Spleen (tissue), 11 donors: ENCODE measurements around the gene PLCB1. TPM values are rescaled to one million over a fixed set of nuclear protein-coding genes. Genes with fewer than 3 reads are reported as not detected.

Source experiments
- DNase-seq: peaks from one replicate; pipeline ENCODE4 v3.0.0-alpha.2; 2020
- H3K27ac ChIP-seq, 8 donors: fragments of 200-600 bp; sonication (generic) in 7 of 8; 1 replicate in 4 of 8; 2 replicates in 4 of 8; pipeline versions ENCODE4 v1.5.0 to v1.8.0; 2016 to 2021; ENCODE audit warnings: inconsistent platforms in 4 of 8, mild to moderate bottlenecking in 4 of 8, moderate library complexity in 1 of 8
- H3K27me3 ChIP-seq, 7 donors: fragments of 200-600 bp; sonication (generic) in 6 of 7; replicated peaks in 1 of 7; 1 replicate in 4 of 7; 2 replicates in 3 of 7; pipeline versions ENCODE4 v1.5.0 to v1.8.0; 2016 to 2021; ENCODE audit warnings: inconsistent platforms in 3 of 7, mild to moderate bottlenecking in 1 of 7
- H3K36me3 ChIP-seq, 6 donors: fragments of 200-600 bp; sonication (generic) in 5 of 6; 1 replicate in 4 of 6; 2 replicates in 2 of 6; pipeline versions ENCODE4 v1.5.0 to v1.8.0; 2016 to 2021; ENCODE audit warnings: inconsistent platforms in 2 of 6
- H3K4me1 ChIP-seq, 6 donors: fragments of 200-600 bp; sonication (generic) in 5 of 6; 1 replicate in 3 of 6; 2 replicates in 3 of 6; pipeline versions ENCODE4 v1.5.0 to v1.8.0; 2016 to 2021; ENCODE audit warnings: inconsistent platforms in 3 of 6
- H3K4me3 ChIP-seq, 8 donors: fragments of 200-600 bp; sonication (generic) in 7 of 8; 1 replicate in 4 of 8; 2 replicates in 4 of 8; pipeline versions ENCODE4 v1.5.0 to v1.8.0; 2016 to 2021; ENCODE audit warnings: inconsistent platforms in 4 of 8, mild to moderate bottlenecking in 4 of 8, moderate library complexity in 2 of 8
- H3K9me3 ChIP-seq, 8 donors: fragments of 200-600 bp; sonication (generic) in 7 of 8; 1 replicate in 4 of 8; 2 replicates in 4 of 8; pipeline versions ENCODE4 v1.5.0 to v1.8.0; 2016 to 2021; ENCODE audit warnings: inconsistent platforms in 4 of 8
- CTCF ChIP-seq, 11 experiments: fragments of 200-600 bp in 7 of 11; fragments of 450-650 bp in 4 of 11; sonication (generic) in 4 of 11; IDR thresholded peaks in 8 of 11; conservative IDR thresholded peaks in 3 of 11; 1 replicate in 7 of 11; 2 replicates in 4 of 11; pipeline versions ENCODE4 v1.4.0 to v1.8.0; 2016 to 2021; ENCODE audit warnings: antibody characterized with exemption in 11 of 11, inconsistent platforms in 4 of 11, mild to moderate bottlenecking in 1 of 11
- POLR2A ChIP-seq, 3 donors: fragments of 450-650 bp; IDR thresholded peaks; one replicate each; pipeline ENCODE4 v1.5.1; 2017; ENCODE audit warnings: antibody characterized with exemption in 3 of 3, mild to moderate bottlenecking in 1 of 3
- POLR2AphosphoS5 ChIP-seq, 3 donors: sonication (generic); formaldehyde crosslinking; IDR thresholded peaks; one replicate each; pipeline ENCODE4 v1.5.1; 2017; ENCODE audit warnings: antibody characterized with exemption in 3 of 3
- WGBS, 5 donors: extraction: QIAGEN DNeasy Blood & Tissue Kit in 3 of 5; methylation state at CpG; one replicate each; pipeline versions ENCODE4 v1.1.5 to v1.1.7; 2013 to 2018; 5-methylcytosine and 5-hydroxymethylcytosine counted together
- intact Hi-C: fragments of 100-400 bp; cut with DNase I; formaldehyde crosslinking; loops from one replicate; pipeline ENCODE4 v1.15.0; 2023; ENCODE audit warnings: low total_unique reads
- polyA plus RNA-seq, 3 donors: library from polyadenylated mRNA; stranded (reverse); fragments of 200-250 nt; gene quantifications; one replicate each; pipeline ENCODE4 v1.2.1, GENCODE V29; 2013
- total RNA-seq, 7 donors: library from RNA; depleted of rRNA in 3 of 7; stranded (reverse); fragments of >200 nt in 3 of 7; fragmentation: NEBNext Ultra II Directional in 4 of 7; extraction: Animal tissue kit (Norgen Biotek cat#: 25700) in 4 of 7; gene quantifications; one replicate each; pipeline versions ENCODE4 v1.1.0 to v1.2.1, GENCODE V29; 2016 to 2021
- donor health status: healthy with polysubstance abuse.
- donor health status: DM: no; HTN: no; CAD: no; lungs with moderate emphysema.
- donor health status: DM: no; HTN: no; CAD: no.
- donor health status: Bipolar disorder and iron deficiency.
- donor health status: healthy.
- donor health status: DM: no; HTN: no; CAD: no.
- donor health status: DM: yes; HTN: yes; CAD: no.

The PLCB1 gene
- total and polyA plus RNA-seq, 10 donors, result 1.0 to 33.7 (median 16.2) TPM

DNA sequence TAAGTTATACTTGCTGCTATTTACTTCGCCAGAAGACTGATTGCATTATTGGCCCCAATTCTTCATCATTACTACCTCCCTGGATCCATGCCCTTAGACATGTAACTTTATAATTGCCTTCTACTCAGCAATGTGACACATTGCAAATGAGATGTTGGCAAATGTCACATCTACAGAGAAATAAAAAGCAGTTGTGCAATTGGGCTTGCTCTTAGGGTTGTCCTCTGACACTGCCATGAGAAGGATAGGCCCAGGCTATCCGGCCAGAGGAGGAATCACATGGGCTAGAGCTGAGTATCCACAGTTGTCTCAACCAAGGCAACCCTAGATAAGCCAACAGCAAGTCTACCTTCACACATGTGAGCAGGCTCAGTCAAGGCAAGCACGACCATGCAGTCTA, 447.0 kb downstream of the PLCB1 start:
- no peak overlapping the region for H3K27ac ChIP-seq
- H3K9me3 ChIP-seq, result no peaks in the 10 kb centered on the region
- no peaks in the 10 kb centered on the region for H3K27me3 ChIP-seq
- DNase-seq, result no peak
- H3K4me1 ChIP-seq, result no peaks in the 10 kb centered on the region
- no peaks in the 10 kb centered on the region for H3K36me3 ChIP-seq
- TF ChIP-seq CTCF (IDR thresholded peaks at IDR 0.05 in 8 of 11, conservative IDR thresholded peaks at IDR 0.05 in 3 of 11), result no peak
- no peak for TF ChIP-seq POLR2AphosphoS5 (IDR thresholded peaks at IDR 0.05)
- no peak for TF ChIP-seq POLR2A (IDR thresholded peaks at IDR 0.05)
- intact Hi-C loops, result no loop called here
- H3K4me3 ChIP-seq, result no peak overlapping the region
- 81 to 93% (median 84%) methylated on average over 3 of the region's 3 CpGs for WGBS, 5 donors

- Histone ChIP-seq H3K9me3 (no peaks in the 10 kb centered on the region), H3K4me1 (no peaks in the 10 kb centered on the region), H3K4me3 (no peak overlapping the region), H3K27ac (no peak overlapping the region), H3K36me3 (no peaks in the 10 kb centered on the region), H3K27me3 (no peaks in the 10 kb centered on the region)
- TF ChIP-seq POLR2AphosphoS5 (IDR thresholded peaks at IDR 0.05) (no peak), CTCF (IDR thresholded peaks at IDR 0.05 in 8 of 11, conservative IDR thresholded peaks at IDR 0.05 in 3 of 11) (no peak), POLR2A (IDR thresholded peaks at IDR 0.05) (no peak)
- no peak for DNase-seq
- 90 to 97% (median 94%) methylated on average over 3 of the region's 3 CpGs for WGBS, 5 donors
- intact Hi-C loops, result no loop called here
These were observed 449.5 kb downstream of the PLCB1 start for GRCh38 chr20:8581446-8582183.

DNA sequence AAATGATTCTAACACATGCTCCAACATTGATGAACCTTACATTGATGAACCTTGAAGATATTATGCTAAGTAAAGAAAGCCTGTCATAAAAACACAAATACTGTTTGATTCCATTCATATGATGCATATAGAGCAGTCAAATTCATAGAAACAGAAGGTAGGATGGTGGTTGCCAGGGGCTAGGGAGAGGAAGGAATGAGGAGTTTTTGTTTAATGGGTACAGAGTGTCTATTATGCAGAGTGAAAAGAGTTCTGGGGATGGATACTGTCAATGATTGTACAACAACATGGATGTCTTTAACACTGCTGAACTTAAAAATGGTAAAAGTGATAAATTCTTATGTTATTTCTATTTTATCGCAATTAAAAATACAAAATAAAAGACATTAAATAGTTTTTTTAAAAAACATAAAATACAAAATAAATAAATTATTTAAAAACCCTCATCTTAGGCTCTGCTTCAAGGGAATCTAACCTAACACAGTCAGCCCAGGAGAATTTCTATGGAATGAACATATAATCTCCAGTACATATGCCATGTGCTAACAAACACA, 451.0 kb downstream of the PLCB1 start:
- 94 to 98% (median 96%) methylated on average over 1 of the region's 1 CpG for WGBS, 5 donors
- Histone ChIP-seq H3K4me1 (no peaks in the 10 kb centered on the region), H3K36me3 (no peaks in the 10 kb centered on the region), H3K4me3 (no peak overlapping the region), H3K27ac (no peak overlapping the region), H3K9me3 (no peaks in the 10 kb centered on the region), H3K27me3 (no peaks in the 10 kb centered on the region)
- TF ChIP-seq POLR2AphosphoS5 (IDR thresholded peaks at IDR 0.05) (no peak), POLR2A (IDR thresholded peaks at IDR 0.05) (no peak), CTCF (IDR thresholded peaks at IDR 0.05 in 8 of 11, conservative IDR thresholded peaks at IDR 0.05 in 3 of 11) (no peak)
- intact Hi-C loops, result no loop called here
- no peak for DNase-seq

- TF ChIP-seq CTCF (IDR thresholded peaks at IDR 0.05 in 8 of 11, conservative IDR thresholded peaks at IDR 0.05 in 3 of 11), result no peak
- no peak for TF ChIP-seq POLR2AphosphoS5 (IDR thresholded peaks at IDR 0.05)
- no peak for TF ChIP-seq POLR2A (IDR thresholded peaks at IDR 0.05)
- Histone ChIP-seq H3K9me3 (no peaks in the 10 kb centered on the region), H3K4me1 (no peaks in the 10 kb centered on the region), H3K27ac (no peak overlapping the region), H3K27me3 (no peaks in the 10 kb centered on the region), H3K36me3 (no peaks in the 10 kb centered on the region), H3K4me3 (no peak overlapping the region)
- WGBS, 5 donors, result 77 to 88% (median 79%) methylated on average over 7 of the region's 7 CpGs
- intact Hi-C loops, result no loop called here
- no peak for DNase-seq
These were observed 451.5 kb downstream of the PLCB1 start for GRCh38 chr20:8583566-8584043.
